Activated T-cell treated with anti-CD3 and anti-CD28 coated beads, Interleukin-2, amount 50 U/mL, for 72 hours (primary cell): ENCODE results near the gene UPK3A. TPM values are rescaled to one million over a fixed set of nuclear protein-coding genes. Genes with fewer than 3 reads are reported as not detected.
"Not testable (repeated sequence)": the region's sequence is repeated elsewhere in the genome, so short reads cannot be mapped to it uniquely, and the experiment has no call there.

Experiments used
- ATAC-seq, 2 donors: fragments of 150-1000 bp; cut with Tn5 transposase; replicated peaks in 1 of 2; 2 replicates each; pipeline ENCODE4 v1.10.0; 2021; ENCODE audit warnings: moderate library complexity in 2 of 2, mild to moderate bottlenecking in 1 of 2
- DNase-seq, 2 donors: peaks; one replicate each; pipeline ENCODE4 v3.0.0; 2021 to 2022; ENCODE audit warnings: mixed read lengths in 1 of 2
- H3K27ac Mint-ChIP-seq: one replicate; pipeline ENCODE4 v1.8.0; 2022; ENCODE audit warnings: mild to moderate bottlenecking, moderate library complexity, mixed read lengths
- H3K27me3 Mint-ChIP-seq: one replicate; pipeline ENCODE4 v1.8.0; 2022; ENCODE audit warnings: low read depth, mixed read lengths
- H3K36me3 Mint-ChIP-seq, 2 donors: one replicate each; pipeline ENCODE4 v1.8.0; 2022; ENCODE audit warnings: mixed read lengths in 2 of 2, mild to moderate bottlenecking in 1 of 2; ENCODE audit not compliant: insufficient read depth in 2 of 2
- H3K4me1 Mint-ChIP-seq: one replicate; pipeline ENCODE4 v1.8.0; 2022; ENCODE audit warnings: low read depth, mixed read lengths
- H3K4me3 Mint-ChIP-seq, 2 donors: one replicate each; pipeline ENCODE4 v1.8.0; 2022; ENCODE audit warnings: mild to moderate bottlenecking in 2 of 2, mixed read lengths in 2 of 2, moderate library complexity in 2 of 2
- H3K9me3 Mint-ChIP-seq, 2 donors: one replicate each; pipeline ENCODE4 v1.8.0; 2022; ENCODE audit warnings: mixed read lengths in 2 of 2
- total RNA-seq, 2 donors: library from RNA; stranded (reverse); gene quantifications; one replicate each; pipeline ENCODE4 v1.2.3, GENCODE V29; 2022

The UPK3A gene
- total RNA-seq, 2 donors from 2014 or later, result not detected

- Mint-ChIP-seq H3K27ac (no peak overlapping the region), H3K27me3 (peaks cover 10% of the 10 kb centered on the region), H3K9me3 (no peaks in the 10 kb centered on the region), H3K4me3 (no peak overlapping the region), H3K4me1 (no peaks in the 10 kb centered on the region), H3K36me3 (no peaks in the 10 kb centered on the region)
- ATAC-seq, result peak in 1 of 2 donors; percentile 15
- DNase-seq, result no peak
Observed at GRCh38 chr22:45262931-45263462, 21.8 kb upstream of the UPK3A start.

GRCh38 chr22:45263463-45264269 lies 21.1 kb upstream of the UPK3A start:
- H3K9me3 Mint-ChIP-seq, result no peaks in the 10 kb centered on the region
- H3K4me3 Mint-ChIP-seq, result no peak overlapping the region
- H3K27me3 Mint-ChIP-seq, result peaks cover 10% of the 10 kb centered on the region
- ATAC-seq (peak in 1 of 2 donors; percentile 25), DNase-seq (no peak)
- H3K36me3 Mint-ChIP-seq, result no peaks in the 10 kb centered on the region
- no peaks in the 10 kb centered on the region for H3K4me1 Mint-ChIP-seq
- H3K27ac Mint-ChIP-seq, result no peak overlapping the region

- Mint-ChIP-seq H3K27me3 (peaks cover 17% of the 10 kb centered on the region), H3K9me3 (no peaks in the 10 kb centered on the region), H3K4me1 (peaks cover 11% of the 10 kb centered on the region), H3K27ac (no peak overlapping the region), H3K4me3 (no peak overlapping the region), H3K36me3 (no peaks in the 10 kb centered on the region)
- no peak for ATAC-seq
- DNase-seq, result no peak
Observed at GRCh38 chr22:45265535-45265934, 19.2 kb upstream of the UPK3A start.

GRCh38 chr22:45268167-45268957 lies 16.4 kb upstream of the UPK3A start:
- DNase-seq (peak; percentile 16 to 22), ATAC-seq (peak; percentile 48)
- peak overlapping the region; percentile 86 for H3K4me3 Mint-ChIP-seq
- H3K27ac Mint-ChIP-seq, result no peak overlapping the region
- H3K9me3 Mint-ChIP-seq, result no peaks in the 10 kb centered on the region
- peaks cover 18% of the 10 kb centered on the region for H3K27me3 Mint-ChIP-seq
- H3K4me1 Mint-ChIP-seq, result peaks cover 11% of the 10 kb centered on the region
- no peaks in the 10 kb centered on the region for H3K36me3 Mint-ChIP-seq

- peaks cover 11% of the 10 kb centered on the region for H3K4me1 Mint-ChIP-seq
- no peaks in the 10 kb centered on the region for H3K9me3 Mint-ChIP-seq
- ATAC-seq (peak; percentile 85 to 88), DNase-seq (peak; percentile 81 to 91)
- no peaks in the 10 kb centered on the region for H3K36me3 Mint-ChIP-seq
- H3K4me3 Mint-ChIP-seq, result peak overlapping the region; percentile 86
- H3K27ac Mint-ChIP-seq, result peak overlapping the region; percentile 22
- H3K27me3 Mint-ChIP-seq, result peaks cover 10% of the 10 kb centered on the region
Observed at GRCh38 chr22:45268958-45269844, 15.5 kb upstream of the UPK3A start.

GRCh38 chr22:45270095-45271020 lies 14.4 kb upstream of the UPK3A start:
- ATAC-seq, result no peak
- Mint-ChIP-seq H3K36me3 (no peaks in the 10 kb centered on the region), H3K4me3 (peak overlapping the region; percentile 77 to 80), H3K27ac (no peak overlapping the region), H3K4me1 (peaks cover 11% of the 10 kb centered on the region), H3K27me3 (peaks cover 9% of the 10 kb centered on the region), H3K9me3 (no peaks in the 10 kb centered on the region)
- no peak for DNase-seq

- Mint-ChIP-seq H3K27ac (no peak overlapping the region), H3K9me3 (no peaks in the 10 kb centered on the region), H3K4me3 (no peak overlapping the region), H3K27me3 (peaks cover 9% of the 10 kb centered on the region), H3K36me3 (no peaks in the 10 kb centered on the region), H3K4me1 (peaks cover 11% of the 10 kb centered on the region)
- ATAC-seq, result no peak
- no peak for DNase-seq
Observed at GRCh38 chr22:45271667-45272201, 13.0 kb upstream of the UPK3A start.

GRCh38 chr22:45272498-45272897 lies 12.3 kb upstream of the UPK3A start:
- Mint-ChIP-seq H3K27ac (no peak overlapping the region), H3K4me1 (peaks cover 11% of the 10 kb centered on the region), H3K9me3 (no peaks in the 10 kb centered on the region), H3K36me3 (no peaks in the 10 kb centered on the region), H3K27me3 (peaks cover 9% of the 10 kb centered on the region), H3K4me3 (no peak overlapping the region)
- no peak for DNase-seq
- no peak for ATAC-seq

- Mint-ChIP-seq H3K4me1 (peaks cover 16% of the 10 kb centered on the region), H3K4me3 (no peak overlapping the region), H3K27ac (no peak overlapping the region), H3K9me3 (no peaks in the 10 kb centered on the region), H3K27me3 (peaks cover 9% of the 10 kb centered on the region), H3K36me3 (no peaks in the 10 kb centered on the region)
- no peak for ATAC-seq
- DNase-seq, result no peak
Observed at GRCh38 chr22:45273452-45274075, 11.2 kb upstream of the UPK3A start.

- no peaks in the 10 kb centered on the region for H3K36me3 Mint-ChIP-seq
- no peaks in the 10 kb centered on the region for H3K27me3 Mint-ChIP-seq
- no peak overlapping the region for H3K4me3 Mint-ChIP-seq
- DNase-seq (no peak), ATAC-seq (no peak)
- no peaks in the 10 kb centered on the region for H3K9me3 Mint-ChIP-seq
- no peak overlapping the region for H3K27ac Mint-ChIP-seq
- H3K4me1 Mint-ChIP-seq, result peaks cover 30% of the 10 kb centered on the region
Observed at GRCh38 chr22:45276507-45277105, 8.1 kb upstream of the UPK3A start.

- H3K36me3 Mint-ChIP-seq, H3K27ac Mint-ChIP-seq, DNase-seq, H3K4me3 Mint-ChIP-seq, H3K9me3 Mint-ChIP-seq, H3K27me3 Mint-ChIP-seq, ATAC-seq: not testable (repeated sequence)
- peaks cover 30% of the 10 kb centered on the region for H3K4me1 Mint-ChIP-seq
Observed at GRCh38 chr22:45277720-45278119, 7.0 kb upstream of the UPK3A start.
